K562 (cell line): ENCODE results near the gene CLASP1.

Source experiments
- CEBPZ ChIP-seq: fragments of 150-350 bp; IDR thresholded peaks from 2 replicates; pipeline ENCODE4 v1.6.1; 2014; ENCODE audit warnings: low read depth, mild to moderate bottlenecking, low read length, borderline replicate concordance
- CHD4 ChIP-seq: fragments of 200-600 bp; sonication (generic); IDR thresholded peaks from 3 replicates; pipeline ENCODE4 v1.6.1; 2012; ENCODE audit warnings: low read depth, mild to moderate bottlenecking, mixed read lengths, low read length, inconsistent platforms; ENCODE audit not compliant: insufficient read depth, insufficient replicate concordance, poor library complexity, severe bottlenecking
- EGR1 ChIP-seq: fragments of 450-650 bp; conservative IDR thresholded peaks from 2 replicates; pipeline ENCODE4 v1.6.1; 2017; ENCODE audit warnings: mild to moderate bottlenecking
- GABPA ChIP-seq: fragments of 200-800 bp; sonication (Bioruptor generic); conservative IDR thresholded peaks from 2 replicates; pipeline ENCODE4 v1.6.1; 2016; ENCODE audit warnings: low read depth, missing genetic modification characterization, missing compliant biosample characterization
- POLR2A ChIP-seq: fragments of 450-650 bp; conservative IDR thresholded peaks from 2 replicates; pipeline ENCODE4 v1.6.1; 2016
- RFX5 ChIP-seq: IDR thresholded peaks from 2 replicates; pipeline ENCODE4 v1.6.1; 2011; ENCODE audit warnings: low read depth, mild to moderate bottlenecking, improper control_type of control experiment, low read length
- ZBTB33 ChIP-seq: sonication (generic); formaldehyde crosslinking; IDR thresholded peaks from 2 replicates; pipeline ENCODE4 v1.8.1; 2023; ENCODE audit warnings: mild to moderate bottlenecking, missing genetic modification reagents
- ZNF140 ChIP-seq: fragments of 250-450 bp; sonication (Bioruptor Pico); IDR thresholded peaks from 2 replicates; pipeline ENCODE4 v1.8.0; 2021; ENCODE audit warnings: moderate library complexity, mild to moderate bottlenecking, inconsistent platforms
- ZNF507 ChIP-seq: conservative IDR thresholded peaks from 2 replicates; pipeline ENCODE4 v1.6.1; 2017; ENCODE audit warnings: missing genetic modification characterization, missing compliant biosample characterization
- TF ChIP-seq, protein P1 (sequence below), 3 experiments: IDR thresholded peaks in 2 of 3; conservative IDR thresholded peaks in 1 of 3; 2 replicates each; pipeline ENCODE4 v1.5.1; 2011 to 2012; ENCODE audit warnings: low read length in 3 of 3, mild to moderate bottlenecking in 3 of 3, control low read depth in 2 of 3, improper control_type of control experiment in 1 of 3, inconsistent platforms in 1 of 3, low read depth in 1 of 3, mixed read lengths in 1 of 3, moderate library complexity in 1 of 3; ENCODE audit not compliant: insufficient read depth in 2 of 3

DNA sequence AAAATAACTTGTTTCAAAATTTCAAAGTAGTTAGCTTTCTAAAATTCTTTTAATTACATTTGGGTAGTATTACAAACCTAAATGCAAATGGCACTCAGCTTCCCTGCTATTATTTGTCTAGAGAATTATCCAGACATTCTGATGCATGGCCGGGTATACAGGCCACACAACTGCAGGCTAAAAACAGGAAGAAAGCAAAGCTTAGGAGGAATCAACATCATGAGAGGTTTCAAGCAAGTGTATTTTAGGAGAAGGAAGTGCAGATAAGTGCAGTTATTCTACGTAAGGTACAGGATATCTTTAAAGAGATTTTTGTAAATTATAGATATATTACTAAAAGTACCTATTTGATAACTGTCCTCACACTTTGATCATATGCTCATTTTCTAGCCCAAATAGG, 165.4 kb downstream of the CLASP1 start:
- TF ChIP-seq POLR2A = no peak
- no peak for TF ChIP-seq ZBTB33
- no peak for TF ChIP-seq GABPA (tag)
- no peak for TF ChIP-seq EGR1
- TF ChIP-seq RFX5 = no peak
- TF ChIP-seq, protein P1, sequence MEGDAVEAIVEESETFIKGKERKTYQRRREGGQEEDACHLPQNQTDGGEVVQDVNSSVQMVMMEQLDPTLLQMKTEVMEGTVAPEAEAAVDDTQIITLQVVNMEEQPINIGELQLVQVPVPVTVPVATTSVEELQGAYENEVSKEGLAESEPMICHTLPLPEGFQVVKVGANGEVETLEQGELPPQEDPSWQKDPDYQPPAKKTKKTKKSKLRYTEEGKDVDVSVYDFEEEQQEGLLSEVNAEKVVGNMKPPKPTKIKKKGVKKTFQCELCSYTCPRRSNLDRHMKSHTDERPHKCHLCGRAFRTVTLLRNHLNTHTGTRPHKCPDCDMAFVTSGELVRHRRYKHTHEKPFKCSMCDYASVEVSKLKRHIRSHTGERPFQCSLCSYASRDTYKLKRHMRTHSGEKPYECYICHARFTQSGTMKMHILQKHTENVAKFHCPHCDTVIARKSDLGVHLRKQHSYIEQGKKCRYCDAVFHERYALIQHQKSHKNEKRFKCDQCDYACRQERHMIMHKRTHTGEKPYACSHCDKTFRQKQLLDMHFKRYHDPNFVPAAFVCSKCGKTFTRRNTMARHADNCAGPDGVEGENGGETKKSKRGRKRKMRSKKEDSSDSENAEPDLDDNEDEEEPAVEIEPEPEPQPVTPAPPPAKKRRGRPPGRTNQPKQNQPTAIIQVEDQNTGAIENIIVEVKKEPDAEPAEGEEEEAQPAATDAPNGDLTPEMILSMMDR (IDR thresholded peaks at IDR 0.05 in 2 of 3, conservative IDR thresholded peaks at IDR 0.05 in 1 of 3; ENCODE audit: insufficient read depth in 2 of 3, low read depth in 1 of 3, low read length in 3 of 3) = no peak
- TF ChIP-seq ZNF507 (tag) = no peak
- no peak for TF ChIP-seq CEBPZ
- TF ChIP-seq CHD4 = no peak
- no peak for TF ChIP-seq ZNF140 (CRISPR knock-in tag)
